CD8-positive, alpha-beta memory T cell (primary cell): ENCODE results near the gene PCDHGB5. TPM values are rescaled to one million over a fixed set of nuclear protein-coding genes. Genes with fewer than 3 reads are reported as not detected.
A peak's percentile ranks its signal among the peaks of the same experiment; 100 is the strongest.

Experiments used
- CTCF ChIA-PET: fragments of 350-600 bp; sonication (Branson Sonifier 250); formaldehyde crosslinking; loops from one replicate; lab custom pipeline; 2021; ENCODE audit warnings: antibody characterized with exemption; lab: Charles Lee
- POLR2A ChIA-PET: fragments of 350-600 bp; sonication (Branson Sonifier 250); formaldehyde crosslinking; loops from one replicate; lab custom pipeline; 2021; ENCODE audit warnings: antibody characterized with exemption; lab: Charles Lee
- DNase-seq, 5 donors: peaks; one replicate each; pipeline versions ENCODE4 v3.0.0 to v3.0.0-alpha.2; 2020 to 2022; ENCODE audit warnings: mixed read lengths in 1 of 5
- H3K27ac ChIP-seq: one replicate; pipeline ENCODE4 v1.7.0; 2013; ENCODE audit warnings: low read depth, mild to moderate bottlenecking, low read length, moderate library complexity
- H3K27me3 ChIP-seq: 2 replicates; pipeline ENCODE4 v1.7.0; 2013; ENCODE audit warnings: low read length, mild to moderate bottlenecking; ENCODE audit not compliant: insufficient read depth, poor library complexity, severe bottlenecking
- H3K36me3 ChIP-seq: 2 replicates; pipeline ENCODE4 v1.7.0; 2013; ENCODE audit warnings: mild to moderate bottlenecking, low read length, moderate library complexity; ENCODE audit not compliant: insufficient read depth
- H3K4me1 ChIP-seq: 2 replicates; pipeline ENCODE4 v1.7.0; 2013; ENCODE audit warnings: mild to moderate bottlenecking, low read length, moderate library complexity; ENCODE audit not compliant: insufficient read depth
- H3K4me3 ChIP-seq: 2 replicates; pipeline ENCODE4 v1.7.0; 2013; ENCODE audit warnings: mild to moderate bottlenecking, low read length
- H3K9me3 ChIP-seq: 2 replicates; pipeline ENCODE4 v1.7.0; 2013; ENCODE audit warnings: mild to moderate bottlenecking, low read length
- H3K27ac Mint-ChIP-seq, 8 donors: one replicate each; pipeline ENCODE4 v1.8.0; 2020 to 2021; ENCODE audit warnings: mixed read lengths in 8 of 8, mild to moderate bottlenecking in 6 of 8, inconsistent platforms in 3 of 8, moderate library complexity in 3 of 8
- H3K27me3 Mint-ChIP-seq, 2 donors: one replicate each; pipeline ENCODE4 v1.8.0; 2020 to 2021; ENCODE audit warnings: mixed read lengths in 2 of 2, mild to moderate bottlenecking in 1 of 2, moderate library complexity in 1 of 2
- H3K36me3 Mint-ChIP-seq, 3 donors: one replicate each; pipeline ENCODE4 v1.8.0; 2020 to 2021; ENCODE audit warnings: mixed read lengths in 3 of 3, inconsistent platforms in 1 of 3, mild to moderate bottlenecking in 1 of 3
- H3K4me1 Mint-ChIP-seq, 3 donors: one replicate each; pipeline ENCODE4 v1.8.0; 2020 to 2021; ENCODE audit warnings: mixed read lengths in 3 of 3, inconsistent platforms in 1 of 3, mild to moderate bottlenecking in 1 of 3
- H3K4me3 Mint-ChIP-seq, 7 donors: one replicate each; pipeline ENCODE4 v1.8.0; 2020 to 2021; ENCODE audit warnings: mixed read lengths in 7 of 7, mild to moderate bottlenecking in 6 of 7, moderate library complexity in 4 of 7, inconsistent platforms in 2 of 7
- H3K9me3 Mint-ChIP-seq, 5 donors: one replicate each; pipeline ENCODE4 v1.8.0; 2020 to 2022; ENCODE audit warnings: mixed read lengths in 5 of 5, mild to moderate bottlenecking in 3 of 5, moderate library complexity in 2 of 5, inconsistent platforms in 1 of 5
- polyA plus RNA-seq: library from polyadenylated mRNA; unstranded; fragments of 300-500 nt; fragmentation: Illumina TruSeq; gene quantifications from one replicate; pipeline ENCODE4 v1.2.3, GENCODE V29; 2021
- total RNA-seq, 2 experiments: library from RNA; stranded (reverse); gene quantifications; one replicate each; pipeline ENCODE4 v1.2.3, GENCODE V29; 2021

PCDHGB5 gene
- total and polyA plus RNA-seq, 3 experiments from 2014 or later = 0.14 to 0.27 (median 0.22) TPM

DNA sequence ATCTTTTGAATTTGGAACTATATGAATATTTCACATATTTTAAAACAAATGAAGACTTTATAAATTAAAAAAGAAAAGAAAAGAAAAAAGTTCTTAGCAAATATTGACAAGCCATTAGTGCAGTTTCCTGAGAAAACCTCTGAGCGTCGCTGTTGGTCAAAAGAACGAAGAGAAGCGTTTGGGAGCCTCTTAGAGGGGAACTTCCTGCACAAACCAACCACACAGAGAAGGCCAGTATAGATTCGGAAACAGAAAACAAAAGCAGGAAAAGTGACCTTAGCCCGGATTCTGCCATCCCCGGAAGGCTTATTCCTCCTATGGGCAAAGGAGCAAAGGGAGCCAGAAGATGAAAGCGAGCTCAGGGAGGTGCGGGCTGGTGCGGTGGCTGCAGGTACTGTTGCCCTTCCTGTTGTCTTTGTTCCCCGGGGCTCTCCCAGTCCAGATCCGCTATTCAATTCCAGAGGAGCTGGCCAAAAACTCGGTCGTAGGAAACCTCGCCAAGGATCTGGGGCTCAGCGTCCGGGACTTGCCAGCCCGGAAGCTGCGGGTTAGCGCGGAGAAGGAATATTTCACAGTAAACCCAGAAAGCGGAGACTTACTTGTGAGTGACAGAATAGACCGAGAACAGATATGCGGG is 37.8 kb upstream of the PCDHGB5 start, which contains the start of gene PCDHGB2:
TSS of gene PCDHGB2 (plus strand) at position 205 of the 637 bp plus-strand sequence. CDS start at position 347, 142 bp downstream.
- peak in 1 of 5 donors; percentile 22 for DNase-seq
- H3K4me3 ChIP-seq = peak within 1 kb of the TSS; percentile 37
- peak within 1 kb of the TSS in 3 of 8 donors; percentile 37 to 72 (median 43) for H3K27ac Mint-ChIP-seq
- peaks cover 0 to 10% (median 2%) of the 10 kb centered on the region in 3 donors for H3K4me1 Mint-ChIP-seq
- H3K9me3 Mint-ChIP-seq = peaks cover 21 to 65% (median 53%) of the 10 kb centered on the region in 5 donors
- no peaks in the 10 kb centered on the region for H3K36me3 ChIP-seq
- H3K27me3 ChIP-seq = peaks cover 18% of the 10 kb centered on the region
- peaks cover 3 to 20% (median 3%) of the 10 kb centered on the region in 3 donors for H3K36me3 Mint-ChIP-seq
- no peak within 1 kb of the TSS for H3K27ac ChIP-seq
- no peaks in the 10 kb centered on the region for H3K4me1 ChIP-seq
- H3K9me3 ChIP-seq = peaks cover 7% of the 10 kb centered on the region
- ChIA-PET CTCF (interaction anchor here (1.1 to 1.4 kb wide), 2 partner anchors 41 to 204 kb away, joined by 3 to 4 read pairs; no protein-coding TSS in a partner anchor), POLR2A (no interaction called here)
- peak within 1 kb of the TSS; percentile 71 to 90 (median 82) for H3K4me3 Mint-ChIP-seq
- peaks cover 70 to 81% of the 10 kb centered on the region in 2 donors for H3K27me3 Mint-ChIP-seq

GRCh38 chr5:141360685-141361084 is 37.1 kb upstream of the PCDHGB5 start:
- Histone ChIP-seq H3K27ac (no peak overlapping the region), H3K9me3 (peaks cover 13% of the 10 kb centered on the region), H3K27me3 (peaks cover 23% of the 10 kb centered on the region), H3K4me3 (no peak overlapping the region), H3K36me3 (no peaks in the 10 kb centered on the region), H3K4me1 (no peaks in the 10 kb centered on the region)
- peaks cover 0 to 10% (median 2%) of the 10 kb centered on the region in 3 donors for H3K4me1 Mint-ChIP-seq
- H3K9me3 Mint-ChIP-seq = peaks cover 21 to 67% (median 60%) of the 10 kb centered on the region in 5 donors
- peaks cover 70 to 84% of the 10 kb centered on the region in 2 donors for H3K27me3 Mint-ChIP-seq
- H3K36me3 Mint-ChIP-seq = peaks cover 3 to 25% (median 3%) of the 10 kb centered on the region in 3 donors
- H3K27ac Mint-ChIP-seq = peak overlapping the region in 2 of 8 donors; percentile 43 to 55
- POLR2A ChIA-PET = no interaction called here
- peak overlapping the region in 1 of 7 donors; percentile 90 for H3K4me3 Mint-ChIP-seq
- DNase-seq = no peak
- CTCF ChIA-PET = interaction anchor here (1.1 to 1.4 kb wide), 2 partner anchors 42 to 203 kb away, joined by 3 to 4 read pairs; no protein-coding TSS in a partner anchor

GRCh38 chr5:141362719-141363118 is 35.0 kb upstream of the PCDHGB5 start:
- ChIA-PET CTCF (no interaction called here), POLR2A (no interaction called here)
- peaks cover 3 to 22% (median 3%) of the 10 kb centered on the region in 3 donors for H3K36me3 Mint-ChIP-seq
- peaks cover 0 to 10% (median 2%) of the 10 kb centered on the region in 3 donors for H3K4me1 Mint-ChIP-seq
- no peak overlapping the region for H3K27ac ChIP-seq
- no peak overlapping the region for H3K4me3 ChIP-seq
- no peak overlapping the region for H3K4me3 Mint-ChIP-seq
- peaks cover 13% of the 10 kb centered on the region for H3K9me3 ChIP-seq
- peak overlapping the region in 1 of 8 donors; percentile 64 for H3K27ac Mint-ChIP-seq
- H3K27me3 ChIP-seq = peaks cover 28% of the 10 kb centered on the region
- DNase-seq = no peak
- H3K4me1 ChIP-seq = no peaks in the 10 kb centered on the region
- H3K36me3 ChIP-seq = no peaks in the 10 kb centered on the region
- H3K9me3 Mint-ChIP-seq = peaks cover 22 to 62% (median 57%) of the 10 kb centered on the region in 5 donors
- H3K27me3 Mint-ChIP-seq = peaks cover 71 to 78% of the 10 kb centered on the region in 2 donors

- H3K4me3 Mint-ChIP-seq = no peak within 1 kb of the TSS
- H3K27me3 Mint-ChIP-seq = peaks cover 71 to 81% of the 10 kb centered on the region in 2 donors
- ChIA-PET CTCF (interaction anchor here (1.2 to 1.4 kb wide), 2 partner anchors 9 to 66 kb away, joined by 3 read pairs; partner anchors contain the start of genes PCDHGA12 and PCDHGA4), POLR2A (no interaction called here)
- no peaks in the 10 kb centered on the region for H3K4me1 ChIP-seq
- no peak within 1 kb of the TSS for H3K4me3 ChIP-seq
- peaks cover 0 to 10% (median 2%) of the 10 kb centered on the region in 3 donors for H3K4me1 Mint-ChIP-seq
- H3K27me3 ChIP-seq = peaks cover 29% of the 10 kb centered on the region
- peaks cover 25 to 66% (median 53%) of the 10 kb centered on the region in 5 donors for H3K9me3 Mint-ChIP-seq
- no peaks in the 10 kb centered on the region for H3K36me3 ChIP-seq
- peaks cover 13% of the 10 kb centered on the region for H3K9me3 ChIP-seq
- H3K27ac Mint-ChIP-seq = no peak within 1 kb of the TSS
- H3K27ac ChIP-seq = no peak within 1 kb of the TSS
- H3K36me3 Mint-ChIP-seq = peaks cover 3 to 22% (median 3%) of the 10 kb centered on the region in 3 donors
- no peak for DNase-seq
Observed at GRCh38 chr5:141363952-141364660, 33.6 kb upstream of the PCDHGB5 start, which contains the start of gene PCDHGA5. TSS of gene PCDHGA5 (plus strand) at chr5:141364162. CDS start at chr5:141364331, 169 bp downstream.

DNA sequence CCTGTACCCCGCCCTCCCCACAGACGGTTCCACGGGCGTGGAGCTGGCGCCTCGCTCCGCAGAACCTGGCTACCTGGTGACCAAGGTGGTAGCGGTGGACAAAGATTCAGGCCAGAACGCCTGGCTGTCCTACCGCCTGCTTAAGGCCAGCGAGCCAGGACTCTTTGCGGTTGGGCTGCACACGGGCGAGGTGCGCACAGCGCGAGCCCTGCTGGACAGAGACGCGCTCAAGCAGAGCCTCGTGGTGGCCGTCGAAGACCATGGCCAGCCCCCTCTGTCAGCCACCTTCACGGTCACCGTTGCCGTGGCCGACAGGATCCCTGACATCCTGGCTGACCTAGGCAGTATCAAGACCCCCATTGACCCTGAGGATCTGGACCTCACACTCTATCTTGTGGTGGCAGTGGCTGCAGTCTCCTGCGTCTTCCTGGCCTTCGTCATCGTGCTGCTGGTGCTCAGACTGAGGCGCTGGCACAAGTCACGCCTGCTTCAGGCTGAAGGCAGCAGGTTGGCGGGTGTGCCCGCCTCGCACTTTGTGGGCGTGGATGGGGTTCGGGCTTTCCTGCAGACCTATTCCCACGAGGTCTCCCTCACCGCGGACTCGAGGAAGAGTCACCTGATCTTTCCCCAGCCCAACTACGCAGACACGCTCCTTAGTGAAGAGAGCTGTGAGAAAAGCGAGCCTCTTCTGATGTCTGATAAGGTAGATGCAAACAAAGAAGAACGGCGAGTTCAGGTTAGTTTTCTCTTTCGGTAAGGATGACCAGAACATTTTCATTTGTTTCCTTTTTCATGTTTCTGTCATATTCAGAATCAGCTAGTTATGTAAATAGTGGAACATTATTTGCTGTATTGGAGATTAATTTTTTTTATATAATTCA is 31.5 kb upstream of the PCDHGB5 start:
- peaks cover 66 to 83% of the 10 kb centered on the region in 2 donors for H3K27me3 Mint-ChIP-seq
- no peak overlapping the region for H3K4me3 Mint-ChIP-seq
- no peak overlapping the region for H3K4me3 ChIP-seq
- H3K27me3 ChIP-seq = peaks cover 33% of the 10 kb centered on the region
- no peak overlapping the region for H3K27ac ChIP-seq
- no peaks in the 10 kb centered on the region for H3K4me1 ChIP-seq
- H3K9me3 Mint-ChIP-seq = peaks cover 30 to 62% (median 58%) of the 10 kb centered on the region in 5 donors
- peaks cover 0 to 18% (median 1%) of the 10 kb centered on the region in 3 donors for H3K36me3 Mint-ChIP-seq
- ChIA-PET POLR2A (no interaction called here), CTCF (no interaction called here)
- peaks cover 3 to 7% (median 5%) of the 10 kb centered on the region in 3 donors for H3K4me1 Mint-ChIP-seq
- DNase-seq = no peak
- H3K36me3 ChIP-seq = no peaks in the 10 kb centered on the region
- peaks cover 18% of the 10 kb centered on the region for H3K9me3 ChIP-seq
- H3K27ac Mint-ChIP-seq = no peak overlapping the region

DNA sequence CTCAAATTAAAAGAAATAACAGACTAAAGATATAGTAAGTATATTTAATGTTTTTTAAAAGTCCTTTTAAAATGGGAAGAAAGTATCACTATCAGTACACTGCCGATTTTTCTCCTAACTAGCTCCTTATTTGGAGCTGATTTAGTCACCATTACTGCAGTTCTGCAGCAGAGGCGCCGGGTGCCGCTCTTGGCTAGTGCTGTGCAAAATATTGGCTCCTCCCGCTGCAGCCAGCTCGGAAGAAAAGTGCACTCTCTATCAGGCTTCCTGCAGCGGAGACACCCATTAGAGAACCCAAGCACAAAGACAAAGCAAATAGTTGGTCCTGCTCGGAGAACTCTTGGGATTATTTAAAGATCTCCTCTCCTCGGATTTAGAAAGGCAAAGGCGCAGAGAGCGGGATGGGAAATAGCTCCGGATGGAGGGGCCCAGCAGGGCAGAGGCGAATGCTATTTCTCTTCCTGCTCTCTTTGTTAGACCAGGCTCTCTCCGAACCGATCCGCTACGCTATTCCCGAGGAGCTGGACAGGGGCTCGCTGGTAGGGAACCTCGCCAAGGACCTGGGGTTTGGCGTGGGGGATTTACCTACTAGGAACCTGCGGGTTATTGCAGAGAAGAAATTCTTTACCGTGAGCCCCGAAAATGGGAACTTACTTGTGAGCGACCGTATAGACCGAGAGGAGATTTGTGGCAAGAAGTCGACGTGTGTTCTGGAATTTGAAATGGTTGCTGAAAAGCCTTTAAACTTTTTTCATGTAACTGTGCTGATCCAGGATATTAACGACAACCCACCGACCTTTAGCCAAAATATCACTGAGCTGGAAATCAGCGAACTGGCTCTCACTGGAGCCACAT is 27.5 kb upstream of the PCDHGB5 start, which contains the start of gene PCDHGB3:
TSS of gene PCDHGB3 (plus strand) at position 249 of the 855 bp plus-strand sequence. CDS start at position 402, 153 bp downstream.
- ChIA-PET POLR2A (no interaction called here), CTCF (interaction anchor here (1.0 to 1.8 kb wide), 3 partner anchors 27 to 194 kb away, joined by 3 to 6 read pairs (median 4); partner anchors contain the start of genes PCDHGA1 and PCDHGB5)
- peaks cover 2 to 11% (median 3%) of the 10 kb centered on the region in 3 donors for H3K36me3 Mint-ChIP-seq
- peaks cover 65 to 83% of the 10 kb centered on the region in 2 donors for H3K27me3 Mint-ChIP-seq
- no peaks in the 10 kb centered on the region for H3K36me3 ChIP-seq
- peaks cover 10% of the 10 kb centered on the region for H3K9me3 ChIP-seq
- no peaks in the 10 kb centered on the region for H3K4me1 ChIP-seq
- DNase-seq = peak in 3 of 5 donors; percentile 15 to 20 (median 16)
- H3K27me3 ChIP-seq = peaks cover 34% of the 10 kb centered on the region
- peak within 1 kb of the TSS; percentile 46 for H3K4me3 ChIP-seq
- H3K27ac ChIP-seq = no peak within 1 kb of the TSS
- H3K9me3 Mint-ChIP-seq = peaks cover 22 to 68% (median 47%) of the 10 kb centered on the region in 5 donors
- peaks cover 5 to 9% (median 7%) of the 10 kb centered on the region in 3 donors for H3K4me1 Mint-ChIP-seq
- peak within 1 kb of the TSS; percentile 66 to 87 (median 79) for H3K4me3 Mint-ChIP-seq
- peak within 1 kb of the TSS in 1 of 8 donors; percentile 7 for H3K27ac Mint-ChIP-seq
